Measurements from ENCODE around the gene SUCO. TPM values are rescaled to one million over a fixed set of nuclear protein-coding genes. Genes with fewer than 3 reads are reported as not detected.

The SUCO gene
- total and polyA plus RNA-seq, 2 of the 8 experiments (the other 6 are each of a cell fraction or from before 2014, with no cell fraction given): 8.3 to 35.8 TPM

- H3K4ac ChIP-seq (replicated peaks; ENCODE audit: insufficient read length, low read depth, low read length): no peak overlapping the region
- no peak overlapping the region for H3K4me3 ChIP-seq (ENCODE audit: extremely low read depth in 1 of 4, insufficient read depth in 2 of 4, low read depth in 3 of 4, low read length in 4 of 4)
- H4K8ac ChIP-seq (ENCODE audit: extremely low read depth, insufficient read depth, low read length): no peak overlapping the region
- no peak overlapping the region for H3K14ac ChIP-seq (ENCODE audit: insufficient read length)
- H2BK5ac ChIP-seq (ENCODE audit: low read depth, low read length): no peak overlapping the region
- no peaks in the 10 kb centered on the region for H3K9me3 ChIP-seq (ENCODE audit: insufficient read depth in 2 of 2, low read depth in 1 of 2, low read length in 1 of 2)
- H3K79me1 ChIP-seq (ENCODE audit: low read depth, low read length): no peaks in the 10 kb centered on the region
- H3K79me2 ChIP-seq (ENCODE audit: control insufficient read depth in 1 of 2, insufficient read depth in 2 of 2, low read length in 2 of 2): no peaks in the 10 kb centered on the region
- H4K91ac ChIP-seq (replicated peaks; ENCODE audit: insufficient read length, low read length): no peak overlapping the region
- no peak overlapping the region for H2BK12ac ChIP-seq (ENCODE audit: low read depth, low read length)
- no peaks in the 10 kb centered on the region for H3K36me3 ChIP-seq (ENCODE audit: control insufficient read depth in 2 of 4, insufficient read depth in 4 of 4, low read length in 3 of 4)
- H3K27me3 ChIP-seq (replicated peaks in 1 of 4; ENCODE audit: control insufficient read depth in 3 of 4, extremely low read depth in 1 of 4, insufficient read depth in 3 of 4, low read length in 3 of 4): no peaks in the 10 kb centered on the region
- no peak for FAIRE-seq
- DNase-seq (ENCODE audit: low read depth in 1 of 2, low spot score in 2 of 2): no peak
- H3K23me2 ChIP-seq (ENCODE audit: low read depth, low read length): no peaks in the 10 kb centered on the region
- H3K9ac ChIP-seq (replicated peaks in 1 of 4; ENCODE audit: extremely low read depth in 1 of 4, low read depth in 3 of 4, low read length in 3 of 4): no peak overlapping the region
- H3K56ac ChIP-seq (replicated peaks; ENCODE audit: insufficient read length, low read depth, low read length): no peak overlapping the region
- ChIA-PET POLR2A (ENCODE audit: partially characterized antibody) (no interaction called here), CTCF (ENCODE audit: partially characterized antibody) (interaction anchor here (1.2 kb wide), 1 partner anchor 26 kb away, joined by 3 read pairs; no protein-coding TSS in a partner anchor)
- H2BK120ac ChIP-seq (replicated peaks; ENCODE audit: low read depth, low read length): no peak overlapping the region
- no peaks in the 10 kb centered on the region; a peak in 2 of 7 replicates for H3K4me1 ChIP-seq (replicated peaks in 1 of 4; ENCODE audit: control insufficient read depth in 3 of 4, insufficient read depth in 4 of 4, low read length in 3 of 4)
- H3K27ac ChIP-seq (ENCODE audit: low read depth, low read length): no peak overlapping the region
- H4K20me1 ChIP-seq (replicated peaks in 1 of 2; ENCODE audit: control insufficient read depth in 1 of 2, insufficient read depth in 2 of 2, low read length in 2 of 2): no peaks in the 10 kb centered on the region
- H2AFZ ChIP-seq (ENCODE audit: low read length): no peak overlapping the region
- no peak overlapping the region for H2BK20ac ChIP-seq (ENCODE audit: low read length)
- no peak overlapping the region for H2BK15ac ChIP-seq (ENCODE audit: low read length)
- no peak overlapping the region for H3K4me2 ChIP-seq (ENCODE audit: insufficient read depth in 1 of 2, low read depth in 2 of 2, low read length in 2 of 2)
- H3K18ac ChIP-seq (ENCODE audit: extremely low read depth, low read length): no peak overlapping the region
- H4K5ac ChIP-seq (ENCODE audit: insufficient read length, low read depth, low read length): no peak overlapping the region
- H2AK5ac ChIP-seq (ENCODE audit: low read depth, low read length): no peak overlapping the region
- no peak overlapping the region for H3K23ac ChIP-seq (ENCODE audit: insufficient read length)
- 92% methylated on average over 2 of the region's 2 CpGs; no CpG with 5 or more reads in 1 of the 2 experiments for WGBS, 2 experiments (ENCODE audit: extremely low coverage in 1 of 2, insufficient coverage in 1 of 2, insufficient read length in 1 of 2, insufficient replicate concordance in 2 of 2, low coverage in 1 of 2, low lambda C conversion rate in 2 of 2, missing lambda C conversion rate in 1 of 2)
- TF ChIP-seq CTBP2 (IDR thresholded peaks at IDR 0.05; ENCODE audit: borderline replicate concordance, insufficient read depth, insufficient read length, low read length) (no peak), ASH2L (IDR thresholded peaks at IDR 0.05; ENCODE audit: low read length) (no peak), NANOG (IDR thresholded peaks at IDR 0.05; ENCODE audit: insufficient read depth, low read depth, low read length, poor library complexity, severe bottlenecking) (no peak), CBX5 (IDR thresholded peaks at IDR 0.05; ENCODE audit: low read depth, low read length) (no peak), YY1 (IDR thresholded peaks at IDR 0.05; ENCODE audit: low read depth, low read length) (no peak), FOSL1 (IDR thresholded peaks at IDR 0.05; ENCODE audit: insufficient read depth, low read depth, low read length) (no peak), HDAC6 (IDR thresholded peaks at IDR 0.05; ENCODE audit: low read depth, low read length) (no peak), USF2 (IDR thresholded peaks at IDR 0.05; ENCODE audit: low read length) (no peak), SUZ12 (IDR thresholded peaks at IDR 0.05; ENCODE audit: low read length) (no peak), BCL11A (IDR thresholded peaks at IDR 0.05; ENCODE audit: low read depth in 2 of 2, low read length in 2 of 2) (no peak), KDM1A (IDR thresholded peaks at IDR 0.05; ENCODE audit: borderline replicate concordance, low read length) (no peak), RNF2 (IDR thresholded peaks at IDR 0.05; ENCODE audit: borderline replicate concordance, low read depth, low read length, missing control alignments, poor library complexity, severe bottlenecking) (no peak), POLR2A (IDR thresholded peaks at IDR 0.05; ENCODE audit: control extremely low read depth in 1 of 2, low read depth in 2 of 2, low read length in 2 of 2) (no peak)
Observed at GRCh38 chr1:172494166-172494565, 38.8 kb upstream of the SUCO start.
